ENCODE measurements around the gene VIPR2.
"Not testable (repeated sequence)": the region's sequence is repeated elsewhere in the genome, so short reads cannot be mapped to it uniquely, and the experiment has no call there.

Gene VIPR2

GRCh38 chr7:159004411-159004810 lies 140.3 kb downstream of the VIPR2 start:
- no peak for DNase-seq

- no peak for DNase-seq
Observed at GRCh38 chr7:159001811-159002210, 142.9 kb downstream of the VIPR2 start.

GRCh38 chr7:159000859-159001435 lies 143.7 kb downstream of the VIPR2 start:
- DNase-seq: no peak

GRCh38 chr7:159000070-159000469 lies 144.6 kb downstream of the VIPR2 start:
- no peak for DNase-seq

- DNase-seq: no peak
Observed at GRCh38 chr7:158999496-158999895, 145.2 kb downstream of the VIPR2 start.

- not testable (repeated sequence) for DNase-seq
Observed at GRCh38 chr7:158998261-158998660, 146.4 kb downstream of the VIPR2 start.

GRCh38 chr7:158997471-158997870 lies 147.2 kb downstream of the VIPR2 start:
- DNase-seq: no peak

- DNase-seq: no peak
Observed at GRCh38 chr7:158997110-158997453, 147.6 kb downstream of the VIPR2 start.

- no peak for DNase-seq
Observed at GRCh38 chr7:158996214-158997109, 148.2 kb downstream of the VIPR2 start.

- no peak for DNase-seq
Observed at GRCh38 chr7:158995514-158995913, 149.2 kb downstream of the VIPR2 start.

GRCh38 chr7:158994687-158995086 lies 150.0 kb downstream of the VIPR2 start:
- no peak for DNase-seq

GRCh38 chr7:158993591-158993990 lies 151.1 kb downstream of the VIPR2 start:
- DNase-seq: no peak

GRCh38 chr7:158992759-158993158 lies 151.9 kb downstream of the VIPR2 start:
- no peak for DNase-seq

GRCh38 chr7:158991824-158992621 lies 152.6 kb downstream of the VIPR2 start:
- DNase-seq: no peak

- no peak for DNase-seq
Observed at GRCh38 chr7:158988996-158989395, 155.7 kb downstream of the VIPR2 start.

GRCh38 chr7:158988302-158988862 lies 156.3 kb downstream of the VIPR2 start:
- no peak for DNase-seq

- no peak for DNase-seq
Observed at GRCh38 chr7:158987691-158988090, 157.0 kb downstream of the VIPR2 start.

- no peak for DNase-seq
Observed at GRCh38 chr7:158985583-158985982, 159.1 kb downstream of the VIPR2 start.

GRCh38 chr7:158984007-158984406 lies 160.7 kb downstream of the VIPR2 start:
- DNase-seq: not testable (repeated sequence)

GRCh38 chr7:158982080-158982479 lies 162.6 kb downstream of the VIPR2 start:
- DNase-seq: not testable (repeated sequence)

GRCh38 chr7:158979635-158980351 lies 164.9 kb downstream of the VIPR2 start:
- DNase-seq: no peak

- DNase-seq: no peak
Observed at GRCh38 chr7:158979023-158979529, 165.6 kb downstream of the VIPR2 start.

Measured in NCI-H2081 (cell line).